Measurements from ENCODE around the gene ZNF469.
A peak's percentile ranks its signal among the peaks of the same experiment; 100 is the strongest.
"Not testable (repeated sequence)": the region's sequence is repeated elsewhere in the genome, so short reads cannot be mapped to it uniquely, and the experiment has no call there.

The ZNF469 gene

DNA sequence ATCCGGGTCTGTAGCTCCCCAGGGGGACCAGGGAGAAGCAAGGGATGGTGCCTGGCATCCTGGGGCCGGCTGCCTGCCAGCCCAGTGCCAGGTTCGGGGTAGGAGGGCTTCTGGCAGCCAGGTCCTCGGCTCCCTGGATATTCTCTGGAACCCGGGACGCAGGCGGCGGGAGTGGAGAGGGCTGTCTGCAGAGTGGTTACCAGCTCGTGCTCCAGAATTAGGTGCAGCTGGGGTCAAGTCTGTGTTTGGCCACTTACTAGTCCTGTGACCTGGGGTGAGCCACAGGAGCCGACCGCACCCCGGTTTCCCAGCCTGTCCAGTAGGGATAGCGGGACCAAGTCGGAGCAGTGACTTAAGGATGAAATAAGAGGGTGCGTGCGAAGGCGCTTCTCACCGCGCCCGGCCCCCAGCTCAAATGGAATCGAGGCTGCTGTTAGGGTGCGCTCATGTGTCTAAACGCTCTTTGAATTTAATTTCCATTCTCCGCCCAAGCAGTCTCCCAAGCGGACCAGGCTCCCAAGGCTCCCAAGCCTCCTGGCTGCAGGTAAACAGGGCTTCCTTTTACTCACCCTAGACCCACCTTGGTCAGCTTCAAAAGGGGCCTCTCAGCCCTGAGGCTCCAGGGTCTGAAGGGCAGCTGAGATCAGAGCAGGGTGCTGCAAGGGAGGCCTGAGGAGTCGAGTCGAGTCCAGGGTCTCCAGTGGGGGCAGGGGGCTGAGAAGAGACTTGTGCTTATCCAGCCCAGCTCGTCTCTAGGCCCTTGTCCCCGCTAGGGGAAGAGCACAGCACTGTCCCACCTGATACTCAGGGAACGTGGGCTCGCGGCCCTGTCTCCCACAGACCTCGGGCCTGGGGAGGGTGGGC is 28.3 kb upstream of the ZNF469 start:
- Mint-ChIP-seq H3K9me3 (no peaks in the 10 kb centered on the region), H3K4me1 (no peaks in the 10 kb centered on the region), H3K27ac (no peak overlapping the region), H3K4me3 (no peak overlapping the region), H3K27me3 (peaks cover 2% of the 10 kb centered on the region), H3K36me3 (no peaks in the 10 kb centered on the region)

DNA sequence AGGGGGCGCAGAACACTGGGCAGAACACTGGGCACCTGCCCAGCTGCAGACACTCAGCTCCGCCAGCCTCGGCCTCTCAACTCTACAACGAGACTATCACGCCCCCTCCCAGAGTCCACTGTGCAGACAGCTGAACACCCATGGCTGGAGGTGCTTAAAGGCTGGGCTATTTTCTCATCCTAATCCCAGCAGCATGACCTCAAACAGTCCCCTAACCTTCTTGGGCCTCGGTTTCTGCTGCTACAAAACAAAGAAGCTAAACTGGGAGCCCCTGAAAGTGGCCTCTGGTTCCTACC is 27.7 kb upstream of the ZNF469 start:
- Mint-ChIP-seq H3K4me1 (no peaks in the 10 kb centered on the region), H3K27ac (no peak overlapping the region), H3K27me3 (peaks cover 2% of the 10 kb centered on the region), H3K4me3 (no peak overlapping the region), H3K36me3 (no peaks in the 10 kb centered on the region), H3K9me3 (no peaks in the 10 kb centered on the region)

- Mint-ChIP-seq H3K27ac (no peak overlapping the region), H3K4me3 (no peak overlapping the region), H3K36me3 (no peaks in the 10 kb centered on the region), H3K9me3 (no peaks in the 10 kb centered on the region), H3K27me3 (peaks cover 2% of the 10 kb centered on the region), H3K4me1 (no peaks in the 10 kb centered on the region)
Measured at GRCh38 chr16:88355389-88356123, 27.2 kb upstream of the ZNF469 start.

DNA sequence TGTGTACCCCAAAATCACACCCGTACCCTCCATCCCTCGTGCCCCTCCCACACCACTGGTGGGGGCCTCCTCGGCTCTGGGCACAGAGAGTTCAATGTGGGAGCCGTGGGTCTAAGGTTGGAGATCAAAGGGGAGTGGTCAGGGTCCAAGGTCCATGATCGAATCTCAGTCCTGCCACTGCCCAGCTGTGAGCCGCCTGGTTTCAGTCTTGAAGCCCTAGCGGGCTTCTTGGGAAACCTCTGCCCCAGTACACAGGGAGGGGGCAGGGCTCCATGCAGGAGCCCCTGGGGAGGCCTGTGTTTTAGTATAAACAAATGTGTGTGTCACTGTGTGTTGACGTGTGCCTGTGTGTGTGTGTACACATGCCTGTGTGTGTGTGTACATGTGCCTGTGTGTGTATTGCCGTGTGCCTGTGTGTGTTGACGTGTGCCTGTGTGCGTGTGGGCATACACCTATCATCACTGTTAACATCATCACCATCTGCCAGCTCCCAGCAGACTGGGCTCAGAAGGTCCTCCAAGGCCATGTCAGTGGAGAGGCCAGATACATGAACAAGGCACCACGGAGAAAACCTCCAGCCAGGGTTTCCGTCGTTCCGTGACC is 26.5 kb upstream of the ZNF469 start:
- Mint-ChIP-seq H3K4me1 (no peaks in the 10 kb centered on the region), H3K36me3 (no peaks in the 10 kb centered on the region), H3K27ac (no peak overlapping the region), H3K4me3 (no peak overlapping the region), H3K27me3 (peaks cover 2% of the 10 kb centered on the region), H3K9me3 (no peaks in the 10 kb centered on the region)

DNA sequence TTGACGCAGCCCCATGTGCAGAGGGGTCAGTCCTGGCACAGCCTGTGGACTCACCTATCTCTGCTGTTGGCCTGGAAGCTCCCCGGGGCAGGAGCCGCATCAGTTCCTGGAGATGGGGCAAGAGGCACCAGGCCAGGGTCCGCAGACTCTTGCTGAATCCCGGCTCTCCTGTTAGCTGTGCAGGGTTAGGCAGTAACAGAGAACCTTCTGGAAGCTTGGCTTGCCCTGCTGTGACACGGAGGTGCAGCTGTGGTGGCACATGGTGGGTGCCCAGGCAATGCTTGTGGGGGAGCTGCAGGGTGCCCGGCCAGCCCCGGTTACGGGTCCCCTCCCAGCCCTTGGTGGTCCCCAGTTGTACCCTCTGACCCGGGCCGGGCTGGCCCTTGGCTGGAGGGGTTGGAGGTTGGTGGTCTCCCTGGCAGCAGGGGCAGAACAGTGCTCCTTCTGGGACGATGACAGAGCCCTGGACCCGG is 26.0 kb upstream of the ZNF469 start:
- Mint-ChIP-seq H3K4me1 (no peaks in the 10 kb centered on the region), H3K9me3 (no peaks in the 10 kb centered on the region), H3K27ac (no peak overlapping the region), H3K4me3 (no peak overlapping the region), H3K27me3 (peaks cover 4% of the 10 kb centered on the region), H3K36me3 (no peaks in the 10 kb centered on the region)

DNA sequence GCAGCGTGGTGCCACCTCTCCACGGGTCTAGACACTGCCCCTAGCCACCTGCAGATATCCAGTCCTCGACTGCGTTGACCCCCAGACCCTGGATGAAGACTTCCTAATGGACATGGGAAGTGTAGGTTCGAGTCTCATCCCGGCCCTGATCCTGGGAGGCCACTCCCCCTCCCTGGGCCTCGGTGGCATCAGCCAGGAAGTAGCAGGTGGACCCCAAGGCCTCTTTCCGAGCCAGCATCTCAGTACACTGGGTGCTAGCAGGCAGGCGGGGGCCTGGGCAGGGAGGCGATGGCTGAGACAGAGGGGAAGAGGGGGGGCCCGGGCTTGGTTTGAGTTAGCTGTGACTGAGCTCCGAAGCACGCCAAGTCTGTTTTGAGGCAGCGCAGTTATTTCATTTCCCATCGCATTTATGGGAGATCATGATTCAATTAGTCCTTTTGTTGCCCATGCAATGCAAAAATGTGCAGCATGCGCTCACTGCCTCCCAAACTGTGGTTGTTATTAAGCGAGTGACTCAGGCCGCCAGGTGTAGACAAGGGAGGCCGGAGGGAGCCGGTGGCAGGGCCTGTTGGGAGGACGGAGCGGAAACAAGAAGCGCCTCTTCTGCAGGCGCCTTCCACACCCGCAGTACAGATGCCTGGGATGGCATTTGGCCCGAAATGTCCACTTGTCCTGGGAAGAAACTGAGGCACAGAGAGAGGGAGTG is 25.3 kb upstream of the ZNF469 start:
- H3K27me3 Mint-ChIP-seq, result peaks cover 4% of the 10 kb centered on the region
- H3K4me1 Mint-ChIP-seq, result no peaks in the 10 kb centered on the region
- H3K4me3 Mint-ChIP-seq, result no peak overlapping the region
- peaks cover 1% of the 10 kb centered on the region for H3K9me3 Mint-ChIP-seq
- H3K36me3 Mint-ChIP-seq, result no peaks in the 10 kb centered on the region
- no peak overlapping the region for H3K27ac Mint-ChIP-seq

DNA sequence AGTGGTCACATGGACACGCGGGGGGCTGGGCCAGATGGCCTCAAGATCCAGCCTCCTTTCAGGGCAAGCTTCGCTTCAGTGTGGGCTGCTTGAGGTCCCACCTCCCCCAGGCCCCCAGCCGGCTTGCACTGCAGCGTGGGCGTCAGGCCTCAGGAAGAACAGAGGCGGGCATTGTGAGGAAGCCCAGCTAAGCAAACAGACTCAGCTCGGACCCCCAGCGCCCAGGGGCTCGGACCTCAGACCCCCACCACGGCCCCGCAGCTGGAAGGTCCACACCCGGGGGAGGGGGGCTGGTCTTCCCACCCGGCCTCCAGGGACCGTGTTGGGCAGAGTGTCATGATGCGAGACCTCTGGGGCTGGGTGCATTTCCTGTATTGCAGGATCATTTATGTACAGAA is 24.7 kb upstream of the ZNF469 start:
- peaks cover 5% of the 10 kb centered on the region for H3K9me3 Mint-ChIP-seq
- H3K4me1 Mint-ChIP-seq, result no peaks in the 10 kb centered on the region
- no peaks in the 10 kb centered on the region for H3K36me3 Mint-ChIP-seq
- H3K27ac Mint-ChIP-seq, result no peak overlapping the region
- peaks cover 6% of the 10 kb centered on the region for H3K27me3 Mint-ChIP-seq
- no peak overlapping the region for H3K4me3 Mint-ChIP-seq

- peaks cover 3% of the 10 kb centered on the region for H3K36me3 Mint-ChIP-seq
- H3K27me3 Mint-ChIP-seq, result peaks cover 8% of the 10 kb centered on the region
- H3K4me3 Mint-ChIP-seq, result no peak overlapping the region
- no peak overlapping the region for H3K27ac Mint-ChIP-seq
- no peaks in the 10 kb centered on the region for H3K4me1 Mint-ChIP-seq
- H3K9me3 Mint-ChIP-seq, result peaks cover 5% of the 10 kb centered on the region
Measured at GRCh38 chr16:88359008-88359407, 23.8 kb upstream of the ZNF469 start.

GRCh38 chr16:88360401-88360800 is 22.4 kb upstream of the ZNF469 start:
- not testable (repeated sequence) for H3K4me3 Mint-ChIP-seq, H3K36me3 Mint-ChIP-seq, H3K27me3 Mint-ChIP-seq, H3K27ac Mint-ChIP-seq, H3K4me1 Mint-ChIP-seq, H3K9me3 Mint-ChIP-seq

- no peaks in the 10 kb centered on the region for H3K4me1 Mint-ChIP-seq
- H3K9me3 Mint-ChIP-seq, result peaks cover 5% of the 10 kb centered on the region
- no peak overlapping the region for H3K27ac Mint-ChIP-seq
- no peak overlapping the region for H3K4me3 Mint-ChIP-seq
- H3K27me3 Mint-ChIP-seq, result peaks cover 8% of the 10 kb centered on the region
- peaks cover 3% of the 10 kb centered on the region for H3K36me3 Mint-ChIP-seq
Measured at GRCh38 chr16:88360999-88361398, 21.8 kb upstream of the ZNF469 start.

DNA sequence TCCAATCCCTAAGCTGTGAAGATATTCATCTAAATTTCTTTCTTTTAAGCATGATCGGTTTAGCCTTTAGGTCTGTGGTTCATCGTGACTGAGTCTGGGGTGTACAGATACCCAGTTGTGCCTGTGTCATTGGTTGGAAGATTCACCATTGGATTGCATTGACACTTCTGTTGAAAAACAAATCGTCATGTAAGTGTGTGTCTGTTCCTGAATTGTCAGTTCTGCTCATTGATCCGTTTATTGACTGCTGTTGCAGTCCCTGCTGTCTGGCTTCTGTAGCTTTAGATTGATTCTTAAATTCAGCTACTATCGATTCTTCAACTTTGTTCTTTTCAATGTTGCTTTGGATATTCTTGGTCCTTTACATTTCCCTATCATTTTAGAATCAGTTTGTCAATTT is 21.0 kb upstream of the ZNF469 start:
- Mint-ChIP-seq H3K27me3 (peaks cover 8% of the 10 kb centered on the region), H3K36me3 (peaks cover 3% of the 10 kb centered on the region), H3K9me3 (peaks cover 5% of the 10 kb centered on the region), H3K27ac (no peak overlapping the region), H3K4me3 (no peak overlapping the region), H3K4me1 (no peaks in the 10 kb centered on the region)

GRCh38 chr16:88363239-88363891 is 19.4 kb upstream of the ZNF469 start:
- Mint-ChIP-seq H3K36me3 (peaks cover 3% of the 10 kb centered on the region), H3K27me3 (peaks cover 8% of the 10 kb centered on the region), H3K4me3 (no peak overlapping the region), H3K27ac (peak overlapping the region; percentile 20), H3K9me3 (peaks cover 5% of the 10 kb centered on the region), H3K4me1 (no peaks in the 10 kb centered on the region)

DNA sequence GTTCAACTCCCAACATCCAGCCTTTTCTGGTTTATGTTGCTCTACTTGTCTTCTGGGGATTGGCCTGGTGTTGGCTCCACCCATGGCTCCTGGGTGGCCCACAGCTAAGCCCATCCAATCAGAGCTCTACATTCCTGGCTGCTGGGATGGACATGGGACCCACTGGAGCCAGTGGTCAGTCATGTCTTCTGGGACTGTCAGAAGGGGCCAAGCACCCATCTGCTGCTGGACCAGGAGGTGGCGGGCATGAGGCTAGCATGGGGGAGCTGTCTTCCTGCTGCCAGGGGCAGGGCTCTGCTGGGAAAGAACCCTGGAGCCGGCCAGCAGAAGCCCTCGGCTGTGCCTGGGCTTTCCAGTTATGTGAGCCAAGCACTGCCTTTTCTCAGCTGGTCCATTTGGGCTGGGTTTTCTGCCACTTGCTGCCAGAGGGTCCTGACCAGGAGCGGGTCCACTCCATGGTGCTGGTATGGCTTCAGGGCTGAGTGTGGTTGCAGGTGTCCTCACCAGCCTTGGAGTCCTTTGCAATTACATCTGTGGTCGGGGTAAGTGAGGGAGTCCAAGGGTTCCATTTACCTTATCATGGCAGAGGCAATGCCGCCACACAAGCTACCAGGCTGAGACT is 17.4 kb upstream of the ZNF469 start:
- Mint-ChIP-seq H3K9me3 (peaks cover 5% of the 10 kb centered on the region), H3K36me3 (peaks cover 3% of the 10 kb centered on the region), H3K27me3 (peaks cover 6% of the 10 kb centered on the region), H3K4me3 (no peak overlapping the region), H3K4me1 (no peaks in the 10 kb centered on the region), H3K27ac (no peak overlapping the region)

GRCh38 chr16:88366032-88366703 is 16.6 kb upstream of the ZNF469 start:
- H3K4me1 Mint-ChIP-seq, result no peaks in the 10 kb centered on the region
- no peak overlapping the region for H3K27ac Mint-ChIP-seq
- peaks cover 6% of the 10 kb centered on the region for H3K27me3 Mint-ChIP-seq
- H3K9me3 Mint-ChIP-seq, result peaks cover 5% of the 10 kb centered on the region
- H3K4me3 Mint-ChIP-seq, result no peak overlapping the region
- peaks cover 3% of the 10 kb centered on the region for H3K36me3 Mint-ChIP-seq
